ENCODE results near the gene DNM3.
"Not testable (repeated sequence)": the region's sequence is repeated elsewhere in the genome, so short reads cannot be mapped to it uniquely, and the experiment has no call there.

DNM3 gene

DNA sequence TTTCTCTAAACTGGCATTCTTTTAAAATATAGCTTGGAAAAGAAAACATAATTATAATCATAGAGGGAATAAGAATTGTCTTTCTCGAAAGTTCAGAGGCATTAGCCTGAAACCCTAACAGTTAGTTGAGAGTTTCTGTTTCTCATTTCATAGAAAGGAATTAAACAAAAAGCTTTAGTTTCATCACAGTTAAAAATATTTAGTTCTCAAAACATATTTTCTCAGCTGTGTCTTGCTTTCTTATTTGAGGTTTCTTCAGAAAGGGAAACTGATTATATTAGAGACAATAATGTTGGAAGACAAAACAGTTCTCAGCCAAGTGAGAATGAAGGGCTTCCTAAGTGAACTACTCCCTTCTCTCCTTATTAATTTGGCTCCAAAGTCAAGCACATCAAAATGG lies 503.8 kb downstream of the DNM3 start:
- no peak for DNase-seq

GRCh38 chr1:172347416-172347815 lies 506.1 kb downstream of the DNM3 start:
- DNase-seq: no peak

GRCh38 chr1:172350856-172351255 lies 509.6 kb downstream of the DNM3 start:
- DNase-seq: no peak

- no peak for DNase-seq
These were observed 510.0 kb downstream of the DNM3 start for GRCh38 chr1:172351346-172351745.

DNA sequence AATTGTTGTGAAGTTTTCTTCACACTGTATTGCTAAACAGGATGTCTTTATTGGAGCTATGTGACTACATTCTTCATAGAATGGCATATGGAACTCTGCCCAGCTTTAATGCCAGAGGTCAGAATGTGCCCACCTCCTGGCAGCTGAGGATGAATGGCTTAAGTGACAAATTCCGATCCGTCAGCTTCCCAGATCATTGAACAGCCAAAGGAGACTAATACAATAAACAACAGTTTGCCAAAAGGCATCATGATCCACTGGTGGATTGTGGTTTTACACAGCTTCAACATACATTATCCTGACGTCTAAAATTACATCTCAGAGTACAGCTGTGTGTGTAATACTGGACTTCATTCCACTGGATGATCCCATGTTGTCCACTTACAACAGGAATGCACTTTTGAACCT lies 510.5 kb downstream of the DNM3 start:
- no peak for DNase-seq

DNA sequence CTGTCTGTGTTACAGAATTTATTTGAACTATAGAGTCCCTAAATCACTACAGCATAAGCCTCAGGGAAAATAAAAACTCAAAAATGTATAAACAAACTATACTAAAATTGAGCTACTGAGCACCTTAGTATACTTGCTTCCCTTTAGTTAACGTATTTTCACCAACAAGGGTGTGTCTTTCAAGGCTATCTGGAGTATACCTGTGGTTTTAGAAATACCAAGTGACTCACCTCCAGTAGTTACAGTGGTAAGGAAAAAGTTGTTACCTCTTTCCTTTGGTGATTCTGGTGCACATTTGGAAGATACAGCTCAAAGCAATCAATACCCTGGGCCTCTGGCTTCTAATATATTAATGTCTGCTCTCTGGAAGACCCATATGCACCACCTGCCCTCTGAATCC lies 511.1 kb downstream of the DNM3 start:
- no peak for DNase-seq

GRCh38 chr1:172354291-172355274 lies 513.3 kb downstream of the DNM3 start:
- DNase-seq: no peak

DNA sequence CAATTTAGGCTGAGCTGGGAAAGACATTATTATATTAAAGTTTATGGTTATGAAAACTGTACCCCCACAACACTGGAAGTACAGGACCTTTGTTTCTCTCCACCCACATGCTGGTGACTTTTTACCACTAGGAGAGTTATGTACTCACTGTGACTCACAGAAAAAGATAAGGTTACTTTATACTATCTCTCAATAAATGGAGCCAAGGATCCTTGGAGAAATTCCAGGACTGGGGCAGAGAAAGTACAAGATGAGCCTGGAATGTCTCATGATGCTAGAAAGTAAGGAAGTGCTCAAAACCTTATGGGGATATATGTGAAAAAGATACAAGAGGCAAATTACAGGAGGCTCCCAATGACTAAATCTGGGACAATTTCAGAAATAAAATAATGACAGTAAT lies 515.3 kb downstream of the DNM3 start:
- DNase-seq: no peak

DNA sequence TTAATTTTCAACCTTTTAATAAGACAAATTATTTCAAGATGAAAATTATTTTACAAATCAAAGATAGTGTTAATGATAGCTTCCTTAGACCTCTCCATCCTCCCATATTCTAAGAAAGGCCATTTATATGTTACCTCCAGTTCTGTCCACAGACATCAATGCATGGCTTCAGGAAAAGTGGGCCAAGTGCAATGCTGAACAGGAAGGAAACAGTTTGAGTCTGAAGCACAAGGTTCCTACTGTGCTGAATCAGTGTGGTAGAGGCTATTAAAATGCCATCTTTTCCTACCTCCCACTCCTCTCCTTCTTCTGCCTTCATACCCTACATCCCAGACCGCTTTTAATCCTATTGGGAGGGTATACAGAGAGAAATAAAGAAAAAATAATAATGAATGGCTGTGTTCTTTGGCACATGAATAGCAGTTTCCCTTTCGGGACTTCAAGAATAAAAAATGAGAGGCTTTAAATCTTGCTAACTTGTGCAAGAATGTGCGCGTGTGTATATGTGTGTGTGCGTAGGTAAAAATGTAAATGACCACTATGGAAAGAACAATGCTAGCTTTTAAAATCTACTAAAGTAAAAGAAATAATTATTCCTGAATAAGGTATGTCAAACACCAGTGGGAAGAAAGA lies 516.6 kb downstream of the DNM3 start:
- no peak for DNase-seq

- DNase-seq: peak; percentile 7
These were observed 518.2 kb downstream of the DNM3 start for GRCh38 chr1:172359491-172359999.

GRCh38 chr1:172360511-172360910 lies 519.2 kb downstream of the DNM3 start:
- no peak for DNase-seq

DNA sequence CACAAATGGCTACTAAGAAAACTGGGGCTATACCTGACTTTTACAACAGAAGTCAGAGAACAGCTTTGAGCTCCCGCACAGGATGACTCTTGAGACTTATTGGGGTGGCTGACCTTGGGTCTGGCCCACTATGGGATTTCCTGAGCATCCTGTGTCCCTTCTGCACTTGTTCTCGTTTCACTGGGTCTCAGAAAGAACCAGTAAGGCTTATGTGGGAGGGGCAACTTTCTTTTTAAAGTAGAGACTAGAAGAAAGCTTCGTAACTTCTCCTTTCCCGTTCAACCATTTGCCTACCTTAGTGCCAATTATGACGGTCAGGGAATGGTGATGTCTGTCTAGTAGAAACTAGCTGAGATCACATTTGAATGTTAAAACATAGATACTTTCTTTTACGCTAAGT lies 519.7 kb downstream of the DNM3 start:
- DNase-seq: no peak

DNA sequence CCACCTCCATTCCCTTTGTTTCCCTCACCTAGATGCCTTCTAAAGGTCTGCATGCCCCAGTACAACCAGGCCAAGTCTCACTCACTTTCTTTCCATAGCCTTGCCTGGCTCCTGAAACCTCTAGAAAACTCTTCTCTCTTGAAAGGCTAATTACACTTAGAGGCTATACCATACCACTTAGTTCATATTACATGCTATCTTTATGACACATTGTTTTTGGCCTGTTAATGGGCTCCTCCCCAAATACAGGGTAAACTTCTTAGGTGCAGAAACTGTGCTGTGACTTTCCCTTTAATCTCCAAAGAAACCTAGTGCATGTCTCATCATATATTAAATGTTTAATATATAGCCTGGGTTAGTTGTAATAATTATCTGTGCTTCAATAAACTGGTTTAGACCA lies 522.6 kb downstream of the DNM3 start:
- no peak for DNase-seq

DNA sequence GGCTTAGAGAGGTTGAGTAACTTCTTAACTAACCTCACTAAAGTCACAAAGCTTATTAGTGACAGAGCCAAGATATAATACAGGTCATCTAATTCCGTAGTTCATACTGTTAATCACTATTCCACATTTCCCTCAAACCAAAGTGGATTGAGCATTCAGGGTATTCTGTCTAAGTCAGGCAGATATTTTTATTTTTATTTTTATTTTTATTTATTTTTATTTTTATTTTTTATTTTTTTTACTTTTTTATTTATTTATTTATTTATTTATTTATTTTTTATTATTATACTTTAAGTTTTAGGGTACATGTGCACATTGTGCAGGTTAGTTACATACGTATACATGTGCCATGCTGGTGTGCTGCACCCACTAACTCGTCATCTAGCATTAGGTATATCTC lies 530.3 kb downstream of the DNM3 start:
- not testable (repeated sequence) for DNase-seq

GRCh38 chr1:172373864-172374263 lies 532.6 kb downstream of the DNM3 start:
- no peak for DNase-seq

GRCh38 chr1:172375211-172375631 lies 533.9 kb downstream of the DNM3 start:
- DNase-seq: no peak

DNA sequence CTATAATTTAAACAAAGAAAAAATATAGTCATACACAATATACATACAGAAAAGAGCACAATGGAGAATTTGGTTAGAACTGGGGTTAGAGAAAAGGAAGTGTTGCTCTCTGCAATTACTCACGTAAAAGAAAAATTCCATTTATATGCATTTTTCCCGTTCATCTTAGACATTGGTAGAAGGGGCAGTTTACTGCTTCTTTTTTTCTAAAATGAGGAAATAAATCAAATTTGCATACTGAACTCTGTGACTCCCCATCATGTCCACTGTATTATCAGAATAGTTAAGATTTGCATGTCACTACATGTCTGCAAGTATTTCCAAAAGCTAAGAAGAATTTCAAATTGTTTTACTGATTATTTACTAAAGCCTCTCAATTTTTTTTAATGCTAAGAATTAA lies 535.1 kb downstream of the DNM3 start:
- no peak for DNase-seq

DNA sequence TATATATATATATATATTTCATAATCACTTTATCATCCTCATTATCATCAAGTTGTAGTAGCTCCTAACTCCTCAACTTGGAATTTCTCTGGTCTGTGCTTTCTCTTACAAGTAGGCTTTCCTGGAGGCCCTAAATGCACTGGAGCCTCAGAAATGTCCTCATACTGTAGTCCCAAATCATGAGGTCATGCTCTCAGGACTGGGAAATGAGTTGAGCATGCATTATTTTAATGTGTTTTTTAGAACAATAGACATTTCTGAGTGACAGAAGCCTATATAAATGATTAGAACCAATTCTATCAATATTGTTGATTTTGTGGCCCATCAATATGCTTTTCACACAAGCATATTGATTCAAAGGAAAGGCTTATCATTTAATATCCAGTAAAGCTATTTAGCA lies 536.3 kb downstream of the DNM3 start:
- DNase-seq: no peak

- no peak for DNase-seq
These were observed 536.9 kb downstream of the DNM3 start for GRCh38 chr1:172378109-172378760.

DNA sequence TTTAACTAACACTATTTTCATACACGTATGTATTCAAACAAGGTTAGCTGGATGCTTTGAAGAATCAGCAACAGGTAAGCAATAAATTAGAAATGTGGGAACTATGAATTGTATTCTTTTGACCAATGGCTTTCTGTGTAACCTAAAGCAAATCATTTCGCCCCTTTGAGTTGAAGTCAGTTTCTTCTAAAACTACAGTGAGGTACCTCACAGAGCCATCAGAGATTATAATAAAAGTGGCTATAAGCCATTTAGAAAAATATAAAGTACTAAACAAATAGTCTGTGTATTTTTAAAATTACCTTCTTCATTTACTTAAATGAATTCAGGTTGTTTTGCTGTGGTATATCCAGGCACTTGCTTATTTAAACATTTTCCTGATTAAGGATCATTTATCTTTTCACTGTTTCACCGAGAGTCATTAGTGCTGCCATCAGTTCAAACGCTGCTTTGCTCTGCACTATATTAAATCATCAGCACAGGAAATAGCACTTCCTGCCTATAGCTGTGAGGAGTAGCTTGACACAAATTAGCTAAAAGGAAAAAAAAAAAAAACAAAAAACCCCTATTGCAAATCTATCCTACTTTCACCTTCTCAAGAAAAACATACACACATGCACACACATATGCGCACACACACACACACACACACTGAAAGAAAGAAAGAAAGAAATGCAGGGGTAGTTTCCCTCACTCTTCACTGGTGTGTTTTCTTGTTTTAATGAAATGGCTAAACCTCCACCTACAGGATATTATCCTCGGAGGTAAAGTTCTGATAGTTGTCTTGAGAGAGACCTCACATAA lies 539.3 kb downstream of the DNM3 start:
- DNase-seq: no peak

GRCh38 chr1:172381946-172382345 lies 540.6 kb downstream of the DNM3 start:
- no peak for DNase-seq

DNA sequence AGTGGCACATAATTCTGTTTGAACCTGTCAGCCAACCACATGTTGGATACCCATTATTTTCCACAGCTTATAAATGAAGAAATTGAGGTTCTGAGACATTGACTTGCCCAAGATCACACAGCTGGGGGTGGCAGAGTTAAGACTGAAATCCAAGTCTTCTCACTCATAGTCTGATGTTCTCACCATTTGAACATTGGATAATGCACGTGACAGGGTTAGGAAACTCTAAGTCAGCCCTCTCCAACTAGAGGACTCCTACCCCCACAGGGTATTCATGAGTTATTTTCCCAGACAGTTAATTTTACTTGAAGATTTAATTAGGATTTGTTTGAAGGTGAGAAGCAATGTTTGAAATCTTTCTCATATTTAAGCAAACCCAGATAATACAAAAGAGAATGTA lies 541.1 kb downstream of the DNM3 start:
- no peak for DNase-seq

GRCh38 chr1:172382990-172383389 lies 541.7 kb downstream of the DNM3 start:
- DNase-seq: no peak
